Activated T-helper 17 cell treated with anti-CD3 and anti-CD28 coated beads, Interleukin-2, amount 50 U/mL, for 72 hours (primary cell): ENCODE data around the gene SLC22A4. TPM values are rescaled to one million over a fixed set of nuclear protein-coding genes. Genes with fewer than 3 reads are reported as not detected.

Source experiments
- ATAC-seq: fragments of 150-1000 bp; cut with Tn5 transposase; replicated peaks from 2 replicates; pipeline ENCODE4 v1.10.0; 2021; ENCODE audit warnings: mild to moderate bottlenecking, moderate library complexity
- H3K27ac Mint-ChIP-seq: one replicate; pipeline ENCODE4 v1.8.0; 2022; ENCODE audit warnings: mixed read lengths
- H3K27me3 Mint-ChIP-seq: one replicate; pipeline ENCODE4 v1.8.0; 2022; ENCODE audit warnings: mixed read lengths
- H3K36me3 Mint-ChIP-seq: one replicate; pipeline ENCODE4 v1.8.0; 2022; ENCODE audit warnings: low read depth, mild to moderate bottlenecking, mixed read lengths
- H3K4me1 Mint-ChIP-seq: one replicate; pipeline ENCODE4 v1.8.0; 2022; ENCODE audit warnings: mixed read lengths
- H3K4me3 Mint-ChIP-seq: one replicate; pipeline ENCODE4 v1.8.0; 2022; ENCODE audit warnings: mild to moderate bottlenecking, mixed read lengths
- H3K9me3 Mint-ChIP-seq: one replicate; pipeline ENCODE4 v1.8.0; 2022; ENCODE audit warnings: mixed read lengths
- total RNA-seq, 2 donors: library from RNA; stranded (reverse); gene quantifications; one replicate each; pipeline ENCODE4 v1.2.3, GENCODE V29; 2022

SLC22A4 gene
- total RNA-seq, 2 donors from 2014 or later: 0.58 to 0.93 TPM

- no peak for ATAC-seq
- peaks cover 6% of the 10 kb centered on the region for H3K36me3 Mint-ChIP-seq
- no peaks in the 10 kb centered on the region for H3K4me1 Mint-ChIP-seq
- no peaks in the 10 kb centered on the region for H3K27me3 Mint-ChIP-seq
- H3K4me3 Mint-ChIP-seq: no peak overlapping the region
- no peak overlapping the region for H3K27ac Mint-ChIP-seq
- H3K9me3 Mint-ChIP-seq: no peaks in the 10 kb centered on the region
Observed at GRCh38 chr5:132354381-132355139, 60.4 kb downstream of the SLC22A4 start.

GRCh38 chr5:132355140-132355765 lies 61.1 kb downstream of the SLC22A4 start:
- no peak for ATAC-seq
- Mint-ChIP-seq H3K4me1 (no peaks in the 10 kb centered on the region), H3K9me3 (no peaks in the 10 kb centered on the region), H3K36me3 (peaks cover 6% of the 10 kb centered on the region), H3K27ac (no peak overlapping the region), H3K4me3 (no peak overlapping the region), H3K27me3 (no peaks in the 10 kb centered on the region)

- Mint-ChIP-seq H3K27me3 (no peaks in the 10 kb centered on the region), H3K9me3 (no peaks in the 10 kb centered on the region), H3K4me1 (peaks cover 4% of the 10 kb centered on the region), H3K27ac (no peak overlapping the region), H3K36me3 (no peaks in the 10 kb centered on the region), H3K4me3 (no peak overlapping the region)
- no peak for ATAC-seq
Observed at GRCh38 chr5:132358775-132359174, 64.6 kb downstream of the SLC22A4 start.

GRCh38 chr5:132362086-132362485 lies 67.9 kb downstream of the SLC22A4 start:
- no peak for ATAC-seq
- H3K4me3 Mint-ChIP-seq: no peak overlapping the region
- no peaks in the 10 kb centered on the region for H3K27me3 Mint-ChIP-seq
- no peaks in the 10 kb centered on the region for H3K9me3 Mint-ChIP-seq
- no peak overlapping the region for H3K27ac Mint-ChIP-seq
- peaks cover 4% of the 10 kb centered on the region for H3K4me1 Mint-ChIP-seq
- peaks cover 4% of the 10 kb centered on the region for H3K36me3 Mint-ChIP-seq

- no peaks in the 10 kb centered on the region for H3K27me3 Mint-ChIP-seq
- no peak overlapping the region for H3K27ac Mint-ChIP-seq
- H3K36me3 Mint-ChIP-seq: peaks cover 4% of the 10 kb centered on the region
- ATAC-seq: peak; percentile 70
- H3K4me1 Mint-ChIP-seq: peaks cover 4% of the 10 kb centered on the region
- no peak overlapping the region for H3K4me3 Mint-ChIP-seq
- no peaks in the 10 kb centered on the region for H3K9me3 Mint-ChIP-seq
Observed at GRCh38 chr5:132363431-132364112, 69.4 kb downstream of the SLC22A4 start.

GRCh38 chr5:132364319-132364718 lies 70.1 kb downstream of the SLC22A4 start:
- no peak overlapping the region for H3K4me3 Mint-ChIP-seq

GRCh38 chr5:132365213-132365612 lies 71.0 kb downstream of the SLC22A4 start:
- Mint-ChIP-seq H3K4me3 (no peak overlapping the region), H3K27ac (no peak overlapping the region)
- no peak for ATAC-seq

More at GRCh38 chr5:132364319-132364718, 70.1 kb downstream of the SLC22A4 start:
- Mint-ChIP-seq H3K9me3 (no peaks in the 10 kb centered on the region), H3K27ac (no peak overlapping the region), H3K36me3 (peaks cover 4% of the 10 kb centered on the region), H3K4me1 (peaks cover 4% of the 10 kb centered on the region), H3K27me3 (no peaks in the 10 kb centered on the region)
- no peak for ATAC-seq

GRCh38 chr5:132368186-132368585 lies 74.0 kb downstream of the SLC22A4 start:
- Mint-ChIP-seq H3K36me3 (peaks cover 4% of the 10 kb centered on the region), H3K27me3 (no peaks in the 10 kb centered on the region), H3K4me1 (peaks cover 4% of the 10 kb centered on the region), H3K4me3 (peak overlapping the region; percentile 22), H3K9me3 (no peaks in the 10 kb centered on the region), H3K27ac (no peak overlapping the region)
- no peak for ATAC-seq

More at GRCh38 chr5:132365213-132365612, 71.0 kb downstream of the SLC22A4 start:
- Mint-ChIP-seq H3K4me1 (peaks cover 4% of the 10 kb centered on the region), H3K27me3 (no peaks in the 10 kb centered on the region), H3K9me3 (no peaks in the 10 kb centered on the region), H3K36me3 (peaks cover 4% of the 10 kb centered on the region)

GRCh38 chr5:132369007-132369473 lies 74.8 kb downstream of the SLC22A4 start:
- peak overlapping the region; percentile 88 for H3K4me3 Mint-ChIP-seq
- H3K36me3 Mint-ChIP-seq: peaks cover 4% of the 10 kb centered on the region
- no peaks in the 10 kb centered on the region for H3K27me3 Mint-ChIP-seq
- H3K9me3 Mint-ChIP-seq: no peaks in the 10 kb centered on the region
- H3K4me1 Mint-ChIP-seq: no peaks in the 10 kb centered on the region
- no peak for ATAC-seq
- H3K27ac Mint-ChIP-seq: peak overlapping the region; percentile 87

- no peaks in the 10 kb centered on the region for H3K9me3 Mint-ChIP-seq
- H3K4me1 Mint-ChIP-seq: no peaks in the 10 kb centered on the region
- H3K27me3 Mint-ChIP-seq: no peaks in the 10 kb centered on the region
- H3K4me3 Mint-ChIP-seq: peak within 1 kb of the TSS; percentile 88
- H3K27ac Mint-ChIP-seq: peak within 1 kb of the TSS; percentile 87
- ATAC-seq: peak; percentile 98
- peaks cover under 1% of the 10 kb centered on the region for H3K36me3 Mint-ChIP-seq
Observed at GRCh38 chr5:132369474-132370180, 75.4 kb downstream of the SLC22A4 start, which contains the start of gene SLC22A5. Gene SLC22A5 (plus strand): TSS chr5:132369710. CDS start chr5:132369973, 263 bp downstream.

- Mint-ChIP-seq H3K36me3 (no peaks in the 10 kb centered on the region), H3K27me3 (no peaks in the 10 kb centered on the region), H3K4me3 (peak overlapping the region; percentile 88), H3K4me1 (no peaks in the 10 kb centered on the region), H3K9me3 (no peaks in the 10 kb centered on the region), H3K27ac (peak overlapping the region; percentile 37)
- ATAC-seq: no peak
Observed at GRCh38 chr5:132370181-132370970, 76.2 kb downstream of the SLC22A4 start.

GRCh38 chr5:132370971-132371602 lies 76.9 kb downstream of the SLC22A4 start:
- ATAC-seq: no peak
- Mint-ChIP-seq H3K27me3 (no peaks in the 10 kb centered on the region), H3K36me3 (no peaks in the 10 kb centered on the region), H3K27ac (peak overlapping the region; percentile 37), H3K4me1 (no peaks in the 10 kb centered on the region), H3K4me3 (peak overlapping the region; percentile 88), H3K9me3 (no peaks in the 10 kb centered on the region)

GRCh38 chr5:132371603-132371994 lies 77.4 kb downstream of the SLC22A4 start:
- no peak for ATAC-seq
- Mint-ChIP-seq H3K27ac (peak overlapping the region; percentile 32), H3K27me3 (no peaks in the 10 kb centered on the region), H3K4me3 (peak overlapping the region; percentile 88), H3K4me1 (no peaks in the 10 kb centered on the region), H3K9me3 (no peaks in the 10 kb centered on the region), H3K36me3 (no peaks in the 10 kb centered on the region)
